Neutrophil (primary cell): ENCODE data around the gene ASB15.

ENCODE experiments used
- H3K27ac ChIP-seq: fragments of 200-600 bp; sonication (generic); 2 replicates; pipeline ENCODE4 v1.5.1; 2016; ENCODE audit warnings: mild to moderate bottlenecking, moderate library complexity
- H3K27me3 ChIP-seq: fragments of 200-600 bp; sonication (generic); 2 replicates; pipeline ENCODE4 v1.6.0; 2016; ENCODE audit warnings: mild to moderate bottlenecking
- H3K36me3 ChIP-seq: fragments of 200-600 bp; sonication (generic); 2 replicates; pipeline ENCODE4 v1.5.1; 2017
- H3K4me1 ChIP-seq, 2 experiments: fragments of 200-600 bp in 1 of 2; sonication (generic) in 1 of 2; 1 replicate in 1 of 2; 2 replicates in 1 of 2; pipeline versions ENCODE4 v1.5.1 to v1.6.1; 2013 to 2016; ENCODE audit warnings: low read depth in 1 of 2, low read length in 1 of 2, mild to moderate bottlenecking in 1 of 2, moderate library complexity in 1 of 2; ENCODE audit not compliant: control insufficient read depth in 1 of 2, insufficient read depth in 1 of 2
- H3K4me3 ChIP-seq, 2 experiments: fragments of 200-600 bp in 1 of 2; sonication (generic) in 1 of 2; 1 replicate in 1 of 2; 2 replicates in 1 of 2; pipeline ENCODE4 v1.5.1; 2013 to 2016; ENCODE audit warnings: low read depth in 1 of 2, low read length in 1 of 2, mild to moderate bottlenecking in 1 of 2, moderate library complexity in 1 of 2
- H3K9me3 ChIP-seq: fragments of 200-600 bp; sonication (generic); 2 replicates; pipeline ENCODE4 v1.5.1; 2016
- TF ChIP-seq, protein P1 (sequence below): fragments of 200-600 bp; sonication (generic); IDR thresholded peaks from 2 replicates; pipeline ENCODE4 v1.5.1; 2016; ENCODE audit warnings: antibody characterized with exemption

The ASB15 gene

DNA sequence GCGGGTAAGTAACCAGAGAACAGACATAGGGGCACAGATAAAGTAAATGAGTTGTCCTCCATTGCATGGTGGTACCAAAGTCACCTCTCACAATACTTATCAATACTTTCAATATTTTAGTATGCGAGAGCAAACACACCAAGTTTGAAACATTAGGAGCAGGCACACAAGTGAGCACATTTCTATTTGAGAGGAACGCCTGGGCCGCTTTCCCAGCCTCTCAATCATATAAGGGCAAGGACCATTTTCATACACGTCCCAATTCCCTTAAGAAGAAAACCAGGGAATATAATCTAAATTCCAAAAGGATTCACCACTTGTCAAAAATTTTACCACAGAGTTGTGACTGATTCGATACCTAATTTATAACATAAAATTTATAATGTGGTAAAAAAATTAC lies 61.6 kb downstream of the ASB15 start:
- H3K9me3 ChIP-seq: no peaks in the 10 kb centered on the region
- H3K27me3 ChIP-seq: peaks cover 6% of the 10 kb centered on the region
- no peaks in the 10 kb centered on the region for H3K36me3 ChIP-seq
- H3K4me3 ChIP-seq: no peak overlapping the region
- TF ChIP-seq, protein P1, sequence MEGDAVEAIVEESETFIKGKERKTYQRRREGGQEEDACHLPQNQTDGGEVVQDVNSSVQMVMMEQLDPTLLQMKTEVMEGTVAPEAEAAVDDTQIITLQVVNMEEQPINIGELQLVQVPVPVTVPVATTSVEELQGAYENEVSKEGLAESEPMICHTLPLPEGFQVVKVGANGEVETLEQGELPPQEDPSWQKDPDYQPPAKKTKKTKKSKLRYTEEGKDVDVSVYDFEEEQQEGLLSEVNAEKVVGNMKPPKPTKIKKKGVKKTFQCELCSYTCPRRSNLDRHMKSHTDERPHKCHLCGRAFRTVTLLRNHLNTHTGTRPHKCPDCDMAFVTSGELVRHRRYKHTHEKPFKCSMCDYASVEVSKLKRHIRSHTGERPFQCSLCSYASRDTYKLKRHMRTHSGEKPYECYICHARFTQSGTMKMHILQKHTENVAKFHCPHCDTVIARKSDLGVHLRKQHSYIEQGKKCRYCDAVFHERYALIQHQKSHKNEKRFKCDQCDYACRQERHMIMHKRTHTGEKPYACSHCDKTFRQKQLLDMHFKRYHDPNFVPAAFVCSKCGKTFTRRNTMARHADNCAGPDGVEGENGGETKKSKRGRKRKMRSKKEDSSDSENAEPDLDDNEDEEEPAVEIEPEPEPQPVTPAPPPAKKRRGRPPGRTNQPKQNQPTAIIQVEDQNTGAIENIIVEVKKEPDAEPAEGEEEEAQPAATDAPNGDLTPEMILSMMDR: no peak
- H3K4me1 ChIP-seq: no peaks in the 10 kb centered on the region
- no peak overlapping the region for H3K27ac ChIP-seq

GRCh38 chr7:123665157-123665556 lies 63.5 kb downstream of the ASB15 start:
- Histone ChIP-seq H3K9me3 (no peaks in the 10 kb centered on the region), H3K27me3 (peaks cover 6% of the 10 kb centered on the region), H3K27ac (no peak overlapping the region), H3K36me3 (no peaks in the 10 kb centered on the region), H3K4me3 (no peak overlapping the region), H3K4me1 (no peaks in the 10 kb centered on the region)
- TF ChIP-seq, protein P1: no peak

DNA sequence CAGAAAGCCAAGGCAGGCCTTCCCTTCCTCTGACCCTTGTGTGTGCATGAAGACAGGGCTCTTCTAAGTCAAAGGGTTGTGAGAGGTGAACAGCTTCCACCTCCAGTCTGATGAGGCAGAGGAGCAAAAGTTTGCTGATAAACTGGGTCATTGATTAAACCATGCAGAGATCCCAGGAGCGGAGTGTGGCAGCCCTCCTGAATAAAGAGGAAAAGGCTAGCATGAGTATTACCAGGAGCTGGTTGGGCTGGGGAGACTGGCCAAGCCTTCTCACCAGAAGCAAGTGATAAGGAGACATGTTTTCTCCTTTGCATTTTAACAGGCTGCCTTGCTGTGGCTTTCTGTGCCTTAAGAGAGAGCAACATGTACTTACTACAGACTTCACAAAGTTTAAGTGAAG lies 64.3 kb downstream of the ASB15 start:
- Histone ChIP-seq H3K4me1 (no peaks in the 10 kb centered on the region), H3K4me3 (no peak overlapping the region), H3K27me3 (peaks cover 6% of the 10 kb centered on the region), H3K9me3 (no peaks in the 10 kb centered on the region), H3K27ac (no peak overlapping the region), H3K36me3 (no peaks in the 10 kb centered on the region)
- TF ChIP-seq, protein P1: no peak

DNA sequence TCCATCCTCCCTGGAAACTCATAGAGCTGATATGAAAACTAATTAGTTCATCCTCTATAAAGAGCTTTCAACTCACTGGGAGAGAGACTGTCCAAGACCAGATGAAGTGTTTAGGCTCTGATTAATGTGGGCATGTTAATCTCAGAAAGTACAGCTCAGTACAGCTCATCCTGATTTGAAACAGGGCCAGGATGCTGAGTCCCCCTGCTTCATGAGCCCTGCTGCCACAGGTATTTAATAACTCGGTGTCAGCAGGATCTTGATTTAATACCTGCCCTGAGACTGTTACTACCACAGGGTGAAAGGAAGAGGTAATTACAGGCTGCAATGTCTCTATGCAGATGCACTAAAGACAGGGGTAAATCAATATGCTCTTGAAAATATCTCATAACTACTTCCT lies 64.9 kb downstream of the ASB15 start:
- H3K4me3 ChIP-seq: no peak overlapping the region
- H3K27ac ChIP-seq: no peak overlapping the region
- H3K27me3 ChIP-seq: peaks cover 6% of the 10 kb centered on the region
- H3K9me3 ChIP-seq: no peaks in the 10 kb centered on the region
- TF ChIP-seq, protein P1: no peak
- no peaks in the 10 kb centered on the region for H3K4me1 ChIP-seq
- H3K36me3 ChIP-seq: no peaks in the 10 kb centered on the region

DNA sequence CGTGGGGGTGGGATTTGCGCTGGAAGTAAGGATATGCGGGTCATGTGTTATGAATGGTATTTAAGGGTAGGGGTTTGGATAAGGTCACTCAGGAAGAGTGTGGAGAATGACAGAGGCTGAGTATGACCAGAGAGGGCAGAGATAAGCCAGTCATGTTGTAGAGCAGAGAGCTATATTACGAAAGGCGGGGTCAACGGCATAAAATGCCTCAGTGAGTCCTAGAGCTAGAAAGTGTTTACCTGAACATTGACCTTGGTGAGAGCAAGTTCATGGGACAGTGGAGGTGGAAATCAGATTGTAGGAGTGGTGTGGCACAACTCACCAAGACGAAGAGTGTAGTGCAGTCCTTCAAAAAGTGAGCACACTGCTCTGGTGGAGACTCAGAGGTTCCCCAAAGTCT lies 67.9 kb downstream of the ASB15 start:
- Histone ChIP-seq H3K9me3 (no peaks in the 10 kb centered on the region), H3K4me1 (no peaks in the 10 kb centered on the region), H3K4me3 (no peak overlapping the region), H3K36me3 (no peaks in the 10 kb centered on the region), H3K27ac (no peak overlapping the region), H3K27me3 (peaks cover 6% of the 10 kb centered on the region)
- TF ChIP-seq, protein P1: no peak

DNA sequence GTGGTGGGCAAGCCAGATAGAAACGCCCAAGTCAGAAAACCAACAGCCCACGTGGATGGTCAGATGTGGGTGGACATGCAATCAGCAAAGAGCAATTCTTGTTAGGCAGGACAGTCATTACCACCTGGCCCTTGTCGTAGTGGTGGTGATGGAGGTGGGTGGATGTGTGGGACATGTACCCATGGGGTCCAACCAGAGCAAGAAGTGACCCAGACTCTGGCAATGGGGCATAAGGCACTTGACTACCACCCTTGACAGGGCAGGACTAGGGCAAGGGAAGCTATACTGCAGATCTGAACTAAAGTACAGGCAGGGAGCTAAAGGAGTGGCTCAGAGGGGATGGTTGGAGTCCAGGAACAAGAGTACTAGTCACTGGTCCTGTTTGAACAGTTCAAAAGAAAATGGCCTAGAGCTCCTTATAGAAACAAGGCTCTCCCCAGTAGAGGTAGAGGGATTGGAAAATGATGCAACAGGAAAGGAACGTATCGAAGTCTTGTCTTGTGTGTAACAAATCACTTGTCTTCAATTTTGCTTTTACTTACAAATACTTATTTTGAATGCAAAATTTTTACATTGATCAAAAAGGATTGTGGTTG lies 71.6 kb downstream of the ASB15 start:
- no peak overlapping the region for H3K4me3 ChIP-seq
- H3K36me3 ChIP-seq: no peaks in the 10 kb centered on the region
- H3K27ac ChIP-seq: no peak overlapping the region
- TF ChIP-seq, protein P1: no peak
- no peaks in the 10 kb centered on the region for H3K9me3 ChIP-seq
- H3K4me1 ChIP-seq: no peaks in the 10 kb centered on the region
- H3K27me3 ChIP-seq: no peaks in the 10 kb centered on the region
